GM21447 (cell line): ENCODE results near the gene POU2AF3.
A peak's percentile ranks its signal among the peaks of the same experiment; 100 is the strongest.
"Not testable (repeated sequence)": the region's sequence is repeated elsewhere in the genome, so short reads cannot be mapped to it uniquely, and the experiment has no call there.

Source experiments
- ATAC-seq: cut with Tn5 transposase; IDR thresholded peaks from one replicate; pipeline ENCODE4 v1.9.1; 2021; ENCODE audit not compliant: unreplicated experiment

Gene POU2AF3

DNA sequence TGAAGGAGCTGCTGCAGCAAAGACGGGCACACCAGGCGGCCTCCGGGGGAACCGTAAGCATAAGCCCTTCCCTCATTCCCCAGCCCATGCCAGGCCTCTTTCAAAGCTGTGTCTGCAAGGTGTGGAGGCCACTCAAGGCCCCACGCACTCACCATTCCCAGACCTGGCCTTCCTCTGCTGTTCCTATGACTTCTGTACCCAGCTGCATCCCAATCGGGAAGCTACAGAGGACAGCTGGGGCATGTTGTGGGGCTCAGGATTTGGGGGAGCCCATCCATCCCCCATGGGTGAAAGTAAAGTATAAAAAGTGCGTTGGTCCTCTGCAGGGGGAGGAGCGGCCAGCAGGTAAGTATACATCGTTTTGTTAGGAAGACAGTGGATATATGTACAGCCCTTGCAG lies 2.2 kb downstream of the POU2AF3 start:
- no peak for ATAC-seq

DNA sequence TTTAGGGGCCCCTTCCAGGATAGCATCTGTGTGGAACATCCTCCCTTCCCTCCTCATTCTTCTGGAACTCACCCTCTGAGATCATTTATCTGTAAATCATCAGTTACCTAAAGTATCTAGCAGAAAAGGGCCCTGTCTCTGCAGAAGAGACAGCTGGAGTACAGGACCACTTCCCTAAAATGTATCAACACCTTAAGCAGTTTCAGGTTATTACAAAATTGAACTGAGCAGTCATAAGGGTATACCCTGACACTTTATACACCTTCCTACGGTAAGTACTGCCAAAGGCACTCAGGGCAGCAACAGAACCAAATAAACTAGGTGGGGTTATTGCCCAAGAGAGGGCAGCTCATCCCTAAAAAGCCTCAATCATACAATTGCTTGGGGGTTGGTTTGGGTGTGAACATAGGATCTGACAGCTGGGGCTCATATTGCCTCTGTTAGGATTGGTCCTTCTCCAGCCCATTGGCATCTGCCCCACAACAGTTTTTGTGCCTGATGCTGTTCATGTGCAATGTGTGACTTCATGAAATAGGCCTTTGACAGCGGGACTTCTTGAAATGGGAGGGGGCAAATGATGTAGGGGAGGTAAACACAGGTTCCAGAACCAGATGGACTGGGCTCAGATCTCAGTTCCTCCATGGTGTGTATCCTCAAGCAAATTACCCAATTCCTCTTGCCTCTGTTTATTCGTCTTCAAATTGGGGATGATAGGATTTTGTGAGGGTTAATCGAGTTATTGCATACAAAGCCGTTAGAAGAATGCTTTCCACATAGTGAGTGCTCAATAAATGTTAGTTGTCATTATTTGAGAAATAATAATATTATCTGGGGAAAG lies 2.9 kb downstream of the POU2AF3 start:
- peak; percentile 43 for ATAC-seq

DNA sequence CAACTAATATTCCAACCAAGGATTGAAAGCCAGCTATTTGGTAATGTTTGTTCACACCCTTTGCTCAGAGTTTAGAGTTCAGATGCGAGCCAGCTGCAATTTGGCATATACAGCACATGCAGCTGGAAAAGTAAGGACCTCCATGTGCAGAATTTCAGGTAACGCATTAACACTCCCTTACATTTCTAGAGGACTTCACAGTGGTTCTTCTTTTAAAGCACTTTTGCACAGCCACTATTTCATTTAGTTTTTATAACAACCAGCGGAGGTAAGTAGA lies 3.4 kb downstream of the POU2AF3 start:
- ATAC-seq = no peak

DNA sequence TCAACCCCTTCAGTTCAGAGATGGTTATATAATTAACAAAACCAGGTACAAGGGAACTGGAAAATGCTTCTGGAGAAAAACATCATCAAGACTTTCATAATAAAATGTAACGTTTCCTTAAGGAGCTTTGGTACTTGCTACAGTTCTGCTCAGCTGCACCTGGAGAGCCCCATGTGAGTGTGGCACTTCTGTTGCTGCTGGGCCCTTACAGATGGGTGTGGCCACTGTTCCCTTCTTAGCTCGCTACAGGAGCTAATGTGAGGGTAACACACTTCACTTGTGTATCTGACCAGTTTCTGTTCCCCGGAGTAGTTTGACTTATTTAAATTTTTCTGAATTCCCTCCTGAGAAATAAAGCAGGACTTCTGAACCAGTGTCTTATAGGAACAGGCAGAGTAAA lies 4.0 kb downstream of the POU2AF3 start:
- no peak for ATAC-seq

- no peak for ATAC-seq
Observed at GRCh38 chr11:111303461-111303860, 5.1 kb downstream of the POU2AF3 start.

DNA sequence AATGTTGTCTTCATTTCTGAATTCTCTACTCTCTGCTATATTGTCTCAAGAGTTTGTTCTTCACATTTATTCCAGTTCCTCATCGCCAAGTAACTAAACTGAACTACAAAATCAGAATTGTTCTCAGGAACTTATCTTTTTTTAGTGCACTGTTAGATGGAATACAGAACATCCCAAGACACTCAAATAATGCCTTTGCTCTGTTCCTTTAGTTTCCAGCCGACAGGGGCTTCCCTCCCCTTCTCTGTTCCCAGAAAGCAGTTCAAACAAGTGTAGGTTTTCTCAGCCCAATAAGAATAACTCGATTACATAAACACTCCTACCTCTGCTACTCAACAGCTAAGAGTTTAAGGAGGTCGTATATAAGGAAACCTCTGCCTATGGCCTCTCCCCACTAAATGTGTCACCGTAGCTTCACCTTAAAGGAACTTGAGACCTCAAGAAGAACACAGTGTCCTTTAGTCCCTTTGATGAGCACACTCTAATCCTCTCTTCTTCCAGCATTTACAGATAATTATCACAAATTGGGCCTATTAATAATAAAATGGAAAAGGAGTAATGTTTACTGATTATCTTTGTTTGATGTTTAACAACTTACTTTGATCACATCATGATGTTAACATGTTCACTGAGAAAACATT lies 6.9 kb downstream of the POU2AF3 start:
- no peak for ATAC-seq

- ATAC-seq = no peak
Observed at GRCh38 chr11:111305876-111306275, 7.5 kb downstream of the POU2AF3 start.

- no peak for ATAC-seq
Observed at GRCh38 chr11:111306321-111306720, 8.0 kb downstream of the POU2AF3 start.

DNA sequence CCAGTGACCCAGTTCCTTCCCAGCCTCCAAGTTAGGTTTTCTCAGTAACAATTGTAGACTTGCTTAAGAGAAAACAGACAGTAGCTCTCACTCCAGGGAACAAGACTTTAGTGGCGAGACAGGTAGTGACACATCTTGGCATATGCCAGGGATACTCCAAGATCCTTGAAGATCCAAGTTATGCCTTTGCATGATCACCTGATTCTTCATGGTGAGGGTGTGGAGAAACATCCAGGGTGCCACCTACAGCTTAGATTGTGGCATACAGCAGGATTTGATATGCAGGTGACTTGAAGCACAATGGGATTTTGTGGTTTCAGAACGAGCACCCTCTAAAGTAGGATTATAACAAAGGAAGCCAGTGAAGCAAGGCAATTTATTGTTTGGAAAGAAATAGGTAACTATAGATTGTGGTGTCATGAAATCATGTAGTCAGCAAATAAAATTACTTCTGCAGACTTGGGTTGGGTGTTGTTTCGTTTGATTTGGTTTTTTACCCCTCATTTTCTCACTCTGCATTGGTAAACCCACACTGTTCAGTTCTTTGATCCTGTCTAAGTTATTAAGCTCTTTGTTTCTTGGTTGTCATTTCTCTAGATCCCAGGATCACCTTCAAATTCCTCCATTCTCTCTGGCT lies 9.2 kb downstream of the POU2AF3 start:
- ATAC-seq = no peak

GRCh38 chr11:111308140-111308539 lies 9.8 kb downstream of the POU2AF3 start:
- no peak for ATAC-seq

DNA sequence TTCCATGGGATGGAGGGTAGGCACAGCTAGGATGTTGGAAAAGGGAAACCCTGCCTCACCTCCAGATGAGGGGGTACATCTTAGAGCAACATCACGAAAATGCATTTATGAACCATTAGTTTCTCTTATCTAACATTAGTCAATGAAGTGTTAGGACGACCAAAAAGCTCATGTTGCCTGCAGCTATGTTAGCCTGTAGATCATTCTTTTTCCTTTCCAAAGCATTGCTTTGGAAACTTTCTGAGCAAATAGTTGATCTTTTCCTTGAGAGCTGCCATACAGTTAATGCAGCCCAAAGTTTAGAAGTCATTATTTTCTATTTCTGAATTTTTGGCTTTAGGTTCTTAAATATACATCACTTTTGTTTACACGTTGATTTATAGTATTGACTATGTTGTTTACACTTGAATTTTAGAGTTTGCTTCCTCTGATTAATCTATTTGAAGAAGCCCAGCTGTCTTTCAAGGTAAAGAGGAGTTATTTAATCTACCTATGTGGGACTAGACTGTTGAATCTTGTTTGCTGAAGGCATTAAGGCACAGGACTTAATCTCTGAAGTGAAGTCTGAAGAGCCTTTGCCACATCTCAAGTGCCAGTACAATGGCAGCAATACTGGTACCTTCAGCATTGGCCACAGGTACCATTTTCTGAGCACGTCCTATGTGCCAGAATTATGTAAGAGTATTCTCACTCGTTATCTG lies 11.0 kb downstream of the POU2AF3 start:
- ATAC-seq = no peak

- ATAC-seq = no peak
Observed at GRCh38 chr11:111310088-111310487, 11.7 kb downstream of the POU2AF3 start.

- no peak for ATAC-seq
Observed at GRCh38 chr11:111310723-111311122, 12.4 kb downstream of the POU2AF3 start.

DNA sequence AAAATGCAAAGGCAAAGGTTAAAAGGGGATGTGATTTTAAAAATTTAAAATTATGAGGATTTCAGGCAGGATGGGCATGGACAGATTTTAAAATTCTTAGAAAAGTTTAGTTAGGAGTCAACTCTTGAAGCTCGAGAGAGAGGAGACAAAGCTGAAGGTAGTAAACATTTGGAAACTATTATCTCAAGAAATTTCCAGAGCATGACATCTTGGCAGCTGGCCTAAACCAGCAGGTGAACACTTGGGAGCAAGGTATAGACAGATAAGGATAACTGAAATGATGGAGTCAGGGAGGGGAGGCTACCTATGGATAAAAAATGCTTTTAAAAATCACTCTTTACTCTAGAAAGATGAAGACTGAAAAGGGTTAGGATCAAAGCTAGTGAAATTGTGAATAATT lies 13.7 kb downstream of the POU2AF3 start:
- no peak for ATAC-seq

DNA sequence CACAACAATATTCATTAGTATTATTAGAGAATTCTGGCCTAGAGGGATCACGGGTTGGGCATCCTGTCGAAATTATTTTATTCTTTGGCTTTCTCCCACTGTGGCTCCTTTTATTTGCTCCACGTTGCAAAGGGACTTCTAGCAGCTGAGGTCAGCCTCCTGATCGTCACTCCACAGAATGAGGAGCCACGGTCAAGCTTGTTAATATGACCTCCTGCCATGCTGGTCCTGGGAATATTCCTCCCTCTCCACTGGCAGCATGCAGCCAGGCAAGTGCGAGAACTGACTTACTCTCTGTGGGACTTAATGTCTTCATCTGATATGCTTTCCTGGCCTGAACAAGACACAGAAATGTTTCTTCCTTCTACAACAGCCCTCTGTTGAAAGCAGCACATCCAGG lies 20.9 kb downstream of the POU2AF3 start:
- ATAC-seq = no peak

- not testable (repeated sequence) for ATAC-seq
Observed at GRCh38 chr11:111320199-111320598, 21.9 kb downstream of the POU2AF3 start.

- ATAC-seq = no peak
Observed at GRCh38 chr11:111320728-111321568, 22.6 kb downstream of the POU2AF3 start.

GRCh38 chr11:111322534-111322933 lies 24.2 kb downstream of the POU2AF3 start:
- ATAC-seq = no peak

- ATAC-seq = no peak
Observed at GRCh38 chr11:111324277-111324720, 26.0 kb downstream of the POU2AF3 start.

DNA sequence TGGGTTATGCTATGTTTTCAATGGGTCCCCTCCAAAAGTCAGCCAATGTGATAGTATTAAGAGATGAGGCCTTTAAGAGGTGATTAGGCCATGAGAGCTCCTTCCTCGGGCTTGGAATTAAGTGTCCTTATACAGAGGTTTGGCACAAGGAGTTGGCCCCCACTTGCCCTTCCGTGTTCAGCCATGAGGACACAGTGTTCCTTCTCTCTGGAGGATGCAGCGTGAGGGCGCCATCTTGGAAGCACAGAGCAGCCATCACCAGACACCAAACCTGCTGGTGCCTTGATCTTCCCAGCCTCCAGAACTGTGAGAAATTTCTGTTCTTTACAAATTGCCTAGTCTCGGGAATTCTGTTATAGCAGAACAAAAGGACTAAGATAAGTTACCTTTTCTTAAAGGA lies 26.9 kb downstream of the POU2AF3 start:
- no peak for ATAC-seq

DNA sequence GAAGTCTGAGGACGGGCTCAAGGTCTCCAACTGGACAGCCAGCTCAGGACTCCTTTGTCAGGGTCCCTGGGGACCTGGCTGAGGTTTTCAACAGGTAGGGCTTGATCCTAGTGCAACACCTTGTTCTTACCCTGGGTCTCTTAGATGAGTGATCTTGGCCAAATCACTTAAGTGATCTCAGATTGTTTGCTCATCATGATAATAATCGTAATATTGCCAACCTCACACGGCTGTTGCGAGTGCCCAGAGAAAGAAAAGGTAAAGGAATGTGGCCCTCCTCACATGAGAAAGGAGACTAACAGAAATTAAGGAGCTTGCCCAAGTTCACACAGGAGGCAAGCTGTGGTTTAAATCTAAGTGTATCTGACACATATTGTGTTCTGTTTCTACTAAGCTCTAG lies 28.5 kb downstream of the POU2AF3 start:
- ATAC-seq = no peak
